DND-41 (cell line): ENCODE results near the gene GPR153.

Source experiments
- CTCF ChIP-seq: IDR thresholded peaks from 2 replicates; pipeline ENCODE4 v1.5.1; 2012; ENCODE audit warnings: borderline replicate concordance, low read length, moderate library complexity, mild to moderate bottlenecking; ENCODE audit not compliant: poor library complexity, severe bottlenecking; ENCODE audit errors: extremely low read depth
- EZH2 ChIP-seq: IDR thresholded peaks from 3 replicates; pipeline ENCODE4 v1.6.1; 2012; ENCODE audit warnings: borderline replicate concordance, low read depth, mild to moderate bottlenecking, moderate library complexity, low read length, inconsistent platforms; ENCODE audit not compliant: severe bottlenecking

GRCh38 chr1:6222636-6223035 is 38.3 kb downstream of the GPR153 start:
- TF ChIP-seq EZH2 = no peak
- TF ChIP-seq CTCF = no peak
